Measurements from ENCODE around the gene SPAG17. TPM values are rescaled to one million over a fixed set of nuclear protein-coding genes. Genes with fewer than 3 reads are reported as not detected.

The SPAG17 gene
- polyA plus RNA-seq, 1 of the 3 experiments (the other 2 are of a cell fraction), result not detected

GRCh38 chr1:118032883-118033282 lies 152.1 kb downstream of the SPAG17 start (continued):
- TF ChIP-seq USF1 (IDR thresholded peaks at IDR 0.05; ENCODE audit: borderline replicate concordance, low read depth), result no peak
- no peak for TF ChIP-seq EZH2phosphoT487 (IDR thresholded peaks at IDR 0.05; ENCODE audit: borderline replicate concordance, low read depth)

GRCh38 chr1:118028267-118028666 lies 156.8 kb downstream of the SPAG17 start:
- POLR2A ChIA-PET, result no interaction called here
- DNase-seq, result no peak
- 0% methylated on average over 1 of the region's 1 CpG for WGBS (ENCODE audit: low lambda C conversion rate)
- Histone ChIP-seq H3K27ac (ENCODE audit: low read depth in 2 of 2, low read length in 1 of 2) (no peak overlapping the region), H4K20me1 (ENCODE audit: insufficient read depth) (no peaks in the 10 kb centered on the region), H3K79me2 (ENCODE audit: insufficient read depth) (no peaks in the 10 kb centered on the region), H3K4me2 (no peak overlapping the region), H2AFZ (ENCODE audit: low read depth) (no peak overlapping the region), H3K9me2 (no peaks in the 10 kb centered on the region), H3K36me3 (replicated peaks in 1 of 2; ENCODE audit: control insufficient read depth in 1 of 2, insufficient read depth in 2 of 2, low read length in 1 of 2) (no peaks in the 10 kb centered on the region), H3K4me3 (ENCODE audit: low read depth in 2 of 2, low read length in 1 of 2) (no peak overlapping the region), H3K9me3 (no peaks in the 10 kb centered on the region), H3F3A (replicated peaks; ENCODE audit: insufficient read depth) (no peaks in the 10 kb centered on the region), H3K27me3 (ENCODE audit: insufficient read depth) (no peaks in the 10 kb centered on the region; the same call in 1 of the 2 replicates), H3K9ac (no peak overlapping the region), H3K4me1 (ENCODE audit: control insufficient read depth in 1 of 2, insufficient read depth in 2 of 2, low read depth in 1 of 2, low read length in 1 of 2) (no peaks in the 10 kb centered on the region)
- CTCF ChIA-PET, result no interaction called here
- TF ChIP-seq NRF1 (IDR thresholded peaks at IDR 0.05; ENCODE audit: low read depth, low read length) (no peak), ZBTB33 (IDR thresholded peaks at IDR 0.05; ENCODE audit: borderline replicate concordance, low read depth) (no peak), MAX (IDR thresholded peaks at IDR 0.05; ENCODE audit: low read depth) (no peak), SMC3 (IDR thresholded peaks at IDR 0.05; ENCODE audit: low read depth, low read length) (no peak), TEAD4 (IDR thresholded peaks at IDR 0.05; ENCODE audit: borderline replicate concordance, insufficient read depth) (no peak), JUND (IDR thresholded peaks at IDR 0.05) (no peak), CTCF (IDR thresholded peaks at IDR 0.05) (no peak), YY1 (IDR thresholded peaks at IDR 0.05; ENCODE audit: low read depth) (no peak), SIN3A (IDR thresholded peaks at IDR 0.05; ENCODE audit: borderline replicate concordance, low read depth, low read length) (no peak), RAD21 (IDR thresholded peaks at IDR 0.05; ENCODE audit: low read length) (no peak), GATA2 (CRISPR knock-in tag; IDR thresholded peaks at IDR 0.05) (no peak)
